H1 (cell line): ENCODE data around the gene IQGAP1. TPM values are rescaled to one million over a fixed set of nuclear protein-coding genes. Genes with fewer than 3 reads are reported as not detected.

Source experiments
- CTCF ChIA-PET: fragments of 300-600 bp; sonication (Branson Sonifier 250); formaldehyde crosslinking; loops from one replicate; lab custom pipeline; 2021; ENCODE audit not compliant: partially characterized antibody; lab: Charles Lee
- POLR2A ChIA-PET: fragments of 300-600 bp; sonication (Branson Sonifier 250); formaldehyde crosslinking; loops from one replicate; lab custom pipeline; 2021; ENCODE audit warnings: inconsistent platforms; ENCODE audit not compliant: partially characterized antibody; lab: Charles Lee
- DNase-seq, 2 experiments: peaks; one replicate each; pipeline versions ENCODE4 v3.0.0 to v3.0.0-alpha.2; 2010 to 2022; ENCODE audit warnings: low spot score in 2 of 2, low read depth in 1 of 2, mixed read lengths in 1 of 2
- FAIRE-seq: peaks from 2 replicates; lab custom pipeline; 2011; peaks lifted over from hg19 to GRCh38; lab: Jason Lieb, UNC
- H2AFZ ChIP-seq: 2 replicates; pipeline ENCODE4 v1.8.1; 2012; ENCODE audit warnings: low read length, inconsistent platforms
- H2AK5ac ChIP-seq: 2 replicates; pipeline ENCODE4 v1.6.1; 2013; ENCODE audit warnings: low read depth, low read length
- H2BK120ac ChIP-seq: replicated peaks from 2 replicates; pipeline ENCODE3; 2013; ENCODE audit warnings: low read depth, low read length, inconsistent platforms
- H2BK12ac ChIP-seq: 2 replicates; pipeline ENCODE4 v1.6.1; 2013; ENCODE audit warnings: low read depth, low read length
- H2BK15ac ChIP-seq: 2 replicates; pipeline ENCODE4 v1.6.1; 2013; ENCODE audit warnings: low read length
- H2BK20ac ChIP-seq: 2 replicates; pipeline ENCODE4 v1.6.1; 2013; ENCODE audit warnings: low read length
- H2BK5ac ChIP-seq: 2 replicates; pipeline ENCODE4 v1.6.1; 2013; ENCODE audit warnings: low read depth, low read length
- H3K14ac ChIP-seq: 2 replicates; pipeline ENCODE4 v1.6.1; 2013; ENCODE audit warnings: inconsistent platforms; ENCODE audit not compliant: insufficient read length
- H3K18ac ChIP-seq: 2 replicates; pipeline ENCODE4 v1.6.1; 2013; ENCODE audit warnings: low read length; ENCODE audit errors: extremely low read depth
- H3K23ac ChIP-seq: 2 replicates; pipeline ENCODE4 v1.6.1; 2013; ENCODE audit warnings: inconsistent platforms; ENCODE audit not compliant: insufficient read length
- H3K23me2 ChIP-seq: 2 replicates; pipeline ENCODE4 v1.6.1; 2013; ENCODE audit warnings: low read depth, low read length
- H3K27ac ChIP-seq: 2 replicates; pipeline ENCODE4 v1.6.1; 2011; ENCODE audit warnings: low read depth, low read length, inconsistent platforms
- H3K27me3 ChIP-seq, 4 experiments: replicated peaks in 1 of 4; 1 replicate in 1 of 4; 2 replicates in 3 of 4; pipeline versions ENCODE4 v1.6.1 to v1.8.1; 2011 to 2013; ENCODE audit warnings: low read length in 3 of 4, mild to moderate bottlenecking in 3 of 4, inconsistent platforms in 2 of 4, mixed read lengths in 2 of 4, moderate library complexity in 1 of 4; ENCODE audit not compliant: control insufficient read depth in 3 of 4, insufficient read depth in 3 of 4; ENCODE audit errors: extremely low read depth in 1 of 4
- H3K36me3 ChIP-seq, 4 experiments: 2 replicates each; pipeline versions ENCODE4 v1.6.1 to v1.8.1; 2011 to 2013; ENCODE audit warnings: mild to moderate bottlenecking in 4 of 4, low read length in 3 of 4, moderate library complexity in 2 of 4, control low read depth in 1 of 4, inconsistent platforms in 1 of 4; ENCODE audit not compliant: insufficient read depth in 4 of 4, control insufficient read depth in 2 of 4
- H3K4ac ChIP-seq: replicated peaks from 2 replicates; pipeline ENCODE3; 2013; ENCODE audit warnings: low read length, low read depth, mixed read lengths, inconsistent platforms; ENCODE audit not compliant: insufficient read length
- H3K4me1 ChIP-seq, 4 experiments: replicated peaks in 1 of 4; 1 replicate in 1 of 4; 2 replicates in 3 of 4; pipeline versions ENCODE4 v1.6.1 to v1.8.1; 2011 to 2013; ENCODE audit warnings: low read length in 3 of 4, inconsistent platforms in 2 of 4, mixed read lengths in 1 of 4; ENCODE audit not compliant: insufficient read depth in 4 of 4, control insufficient read depth in 3 of 4
- H3K4me2 ChIP-seq, 2 experiments: 2 replicates each; pipeline versions ENCODE4 v1.6.1 to v1.8.1; 2011 to 2013; ENCODE audit warnings: low read depth in 2 of 2, low read length in 2 of 2, control low read depth in 1 of 2, inconsistent platforms in 1 of 2, mild to moderate bottlenecking in 1 of 2; ENCODE audit not compliant: insufficient read depth in 1 of 2
- H3K4me3 ChIP-seq, 4 experiments: fragments of 200-600, 300-600 bp in 1 of 4; sonication (generic), shearing (Covaris generic), sonication (Bioruptor Twin) in 1 of 4; 2 replicates each; pipeline versions ENCODE4 v1.5.1 to v1.8.1; 2011 to 2016; ENCODE audit warnings: low read length in 4 of 4, low read depth in 3 of 4, control low read depth in 2 of 4, inconsistent platforms in 2 of 4, mild to moderate bottlenecking in 2 of 4, mixed read lengths in 1 of 4, moderate library complexity in 1 of 4; ENCODE audit not compliant: insufficient read depth in 2 of 4; ENCODE audit errors: extremely low read depth in 1 of 4
- H3K56ac ChIP-seq: replicated peaks from 2 replicates; pipeline ENCODE3; 2013; ENCODE audit warnings: low read depth, mild to moderate bottlenecking, mixed read lengths, low read length, inconsistent platforms; ENCODE audit not compliant: insufficient read length
- H3K79me1 ChIP-seq: 2 replicates; pipeline ENCODE4 v1.6.1; 2013; ENCODE audit warnings: low read depth, low read length, control low read depth
- H3K79me2 ChIP-seq, 2 experiments: 2 replicates each; pipeline versions ENCODE4 v1.6.1 to v1.8.1; 2012 to 2013; ENCODE audit warnings: low read length in 2 of 2, mild to moderate bottlenecking in 2 of 2, inconsistent platforms in 1 of 2; ENCODE audit not compliant: insufficient read depth in 2 of 2, control insufficient read depth in 1 of 2
- H3K9ac ChIP-seq, 4 experiments: replicated peaks in 1 of 4; 1 replicate in 1 of 4; 2 replicates in 3 of 4; pipeline versions ENCODE4 v1.6.1 to v1.8.1; 2011 to 2013; ENCODE audit warnings: low read depth in 3 of 4, low read length in 3 of 4, control low read depth in 2 of 4, mild to moderate bottlenecking in 2 of 4, moderate library complexity in 2 of 4, inconsistent platforms in 1 of 4; ENCODE audit errors: extremely low read depth in 1 of 4
- H3K9me3 ChIP-seq, 2 experiments: 2 replicates each; pipeline versions ENCODE4 v1.6.1 to v1.8.1; 2012 to 2013; ENCODE audit warnings: mild to moderate bottlenecking in 2 of 2, moderate library complexity in 2 of 2, control low read depth in 1 of 2, inconsistent platforms in 1 of 2, low read depth in 1 of 2, low read length in 1 of 2, mixed read lengths in 1 of 2; ENCODE audit not compliant: insufficient read depth in 2 of 2
- H4K20me1 ChIP-seq, 2 experiments: replicated peaks in 1 of 2; 2 replicates each; pipeline versions ENCODE3 to v1.8.1; 2011 to 2013; ENCODE audit warnings: inconsistent platforms in 2 of 2, low read length in 2 of 2, mild to moderate bottlenecking in 1 of 2; ENCODE audit not compliant: insufficient read depth in 2 of 2, control insufficient read depth in 1 of 2
- H4K5ac ChIP-seq: 2 replicates; pipeline ENCODE4 v1.6.1; 2013; ENCODE audit warnings: low read length, low read depth, mixed read lengths, inconsistent platforms; ENCODE audit not compliant: insufficient read length
- H4K8ac ChIP-seq: 2 replicates; pipeline ENCODE4 v1.8.0; 2013; ENCODE audit warnings: mild to moderate bottlenecking, moderate library complexity, low read length, inconsistent platforms; ENCODE audit not compliant: insufficient read depth; ENCODE audit errors: extremely low read depth
- H4K91ac ChIP-seq: replicated peaks from 2 replicates; pipeline ENCODE3; 2013; ENCODE audit warnings: low read length, mixed read lengths, inconsistent platforms; ENCODE audit not compliant: insufficient read length
- ASH2L ChIP-seq: fragments of 200-600, 300-600 bp; sonication (generic); IDR thresholded peaks from one replicate; pipeline ENCODE4 v1.7.1; 2017; ENCODE audit warnings: low read length
- BACH1 ChIP-seq: IDR thresholded peaks from 2 replicates; pipeline ENCODE4 v1.6.1; 2012; ENCODE audit warnings: low read length, improper control_type of control experiment
- CBX8 ChIP-seq: fragments of 300-800, 300-1000 bp; sonication (generic); IDR thresholded peaks from 2 replicates; pipeline ENCODE4 v1.7.1; 2016; ENCODE audit warnings: low read depth, low read length, borderline replicate concordance
- EGR1 ChIP-seq: IDR thresholded peaks from 2 replicates; pipeline ENCODE4 v1.6.1; 2011; ENCODE audit warnings: low read depth, low read length, borderline replicate concordance
- JUND ChIP-seq: IDR thresholded peaks from 2 replicates; pipeline ENCODE4 v1.6.1; 2011; ENCODE audit warnings: mild to moderate bottlenecking, improper control_type of control experiment, low read length
- KDM5A ChIP-seq: fragments of 200-600 bp; IDR thresholded peaks from 2 replicates; pipeline ENCODE4 v1.7.1; 2012; ENCODE audit warnings: mild to moderate bottlenecking, low read length, inconsistent platforms, mixed read lengths
- MAFK ChIP-seq: IDR thresholded peaks from 2 replicates; pipeline ENCODE4 v1.6.1; 2012; ENCODE audit warnings: low read depth, mild to moderate bottlenecking, improper control_type of control experiment, low read length
- POLR2A ChIP-seq, 2 experiments: IDR thresholded peaks; 1 replicate in 1 of 2; 2 replicates in 1 of 2; pipeline ENCODE4 v1.6.1; 2011; ENCODE audit warnings: low read depth in 2 of 2, low read length in 2 of 2, mild to moderate bottlenecking in 2 of 2; ENCODE audit errors: control extremely low read depth in 1 of 2
- RNF2 ChIP-seq: fragments of 200-900, 300-1000 bp; sonication (generic); IDR thresholded peaks from 2 replicates; pipeline ENCODE4 v1.7.1; 2016; ENCODE audit warnings: borderline replicate concordance, low read depth, mild to moderate bottlenecking, antibody characterized with exemption, low read length; ENCODE audit not compliant: poor library complexity, severe bottlenecking; ENCODE audit errors: missing control alignments
- SAP30 ChIP-seq: fragments of 300-600 bp; sonication (generic); IDR thresholded peaks from 2 replicates; pipeline ENCODE4 v1.7.1; 2012; ENCODE audit warnings: low read length, moderate library complexity, mild to moderate bottlenecking, inconsistent platforms; ENCODE audit not compliant: insufficient read depth, insufficient replicate concordance
- SIRT6 ChIP-seq: IDR thresholded peaks from one replicate; pipeline ENCODE4 v1.7.1; 2012; ENCODE audit warnings: low read length, inconsistent platforms
- SIX5 ChIP-seq: IDR thresholded peaks from 2 replicates; pipeline ENCODE4 v1.6.1; 2011; ENCODE audit warnings: mild to moderate bottlenecking, low read depth, low read length
- SP1 ChIP-seq: IDR thresholded peaks from 2 replicates; pipeline ENCODE4 v1.6.1; 2011; ENCODE audit warnings: low read depth, low read length
- SP2 ChIP-seq: IDR thresholded peaks from 2 replicates; pipeline ENCODE4 v1.6.1; 2012; ENCODE audit warnings: mild to moderate bottlenecking, low read length, inconsistent platforms
- SUZ12 ChIP-seq: fragments of 200-600 bp; sonication (generic); IDR thresholded peaks from 2 replicates; pipeline ENCODE4 v1.6.1; 2012; ENCODE audit warnings: mild to moderate bottlenecking, inconsistent platforms, low read length, moderate library complexity, mixed read lengths
- TAF1 ChIP-seq: IDR thresholded peaks from 2 replicates; pipeline ENCODE4 v1.6.1; 2011; ENCODE audit warnings: mild to moderate bottlenecking, low read depth, low read length
- WGBS, 2 experiments: shearing (Covaris generic) in 1 of 2; methylation state at CpG; one replicate each; pipeline versions ENCODE4 v1.1.6 to v1.1.7; 2013 to 2015; ENCODE audit warnings: low lambda C conversion rate in 2 of 2, mixed read lengths in 2 of 2, inconsistent platforms in 1 of 2, low coverage in 1 of 2, missing lambda C conversion rate in 1 of 2; ENCODE audit not compliant: insufficient replicate concordance in 2 of 2, insufficient coverage in 1 of 2, insufficient read length in 1 of 2; ENCODE audit errors: extremely low coverage in 1 of 2, missing lambda C conversion rate in 1 of 2; 5-methylcytosine and 5-hydroxymethylcytosine counted together
- polyA plus RNA-seq, 7 experiments: library from polyadenylated mRNA; depleted of rRNA in 3 of 7; stranded (reverse) in 5 of 7; unstranded in 2 of 7; fragments of >200 nt in 5 of 7; fragments of 200-250 nt in 2 of 7; gene quantifications; 1 replicate in 5 of 7; 2 replicates in 1 of 7; 4 replicates in 1 of 7; pipeline versions ENCODE4 v1.2.1 to v1.2.3, GENCODE V29; 2011 to 2013; ENCODE audit warnings: missing spikeins in 2 of 7, mixed read lengths in 2 of 7
- total RNA-seq: library from RNA; stranded (reverse); fragmentation: NEBNext Ultra II Directional; extraction: Animal tissue kit (Norgen Biotek cat#: 25700); gene quantifications from 2 replicates; pipeline ENCODE4 v1.2.1, GENCODE V29; 2021

IQGAP1 gene
- total and polyA plus RNA-seq, 2 of the 8 experiments (the other 6 are each of a cell fraction or from before 2014, with no cell fraction given): 56.0 to 138 TPM

GRCh38 chr15:90459368-90459767 lies 71.3 kb downstream of the IQGAP1 start:
- Histone ChIP-seq H3K18ac (no peak overlapping the region), H2AFZ (no peak overlapping the region), H3K79me1 (peaks cover 2% of the 10 kb centered on the region; the same call in 1 of the 2 replicates), H2AK5ac (no peak overlapping the region), H3K9ac (no peak overlapping the region), H4K8ac (no peak overlapping the region), H3K23me2 (no peaks in the 10 kb centered on the region), H3K4me2 (no peak overlapping the region), H3K79me2 (no peaks in the 10 kb centered on the region), H3K4me1 (peaks cover 0 to 3% (median 0%) of the 10 kb centered on the region in 4 experiments; a peak in 3 of 7 replicates), H4K20me1 (no peaks in the 10 kb centered on the region), H3K56ac (no peak overlapping the region), H4K91ac (no peak overlapping the region), H2BK20ac (no peak overlapping the region), H2BK120ac (no peak overlapping the region), H3K14ac (no peak overlapping the region), H3K27ac (no peak overlapping the region), H3K27me3 (no peaks in the 10 kb centered on the region), H3K4me3 (no peak overlapping the region), H3K23ac (no peak overlapping the region), H3K4ac (no peak overlapping the region), H2BK5ac (no peak overlapping the region), H3K9me3 (no peaks in the 10 kb centered on the region), H4K5ac (no peak overlapping the region), H3K36me3 (peaks cover 3 to 28% (median 15%) of the 10 kb centered on the region in 4 experiments; a peak in 7 of 8 replicates), H2BK15ac (no peak overlapping the region), H2BK12ac (no peak overlapping the region)
- 95% methylated on average over 4 of the region's 4 CpGs; no CpG with 5 or more reads in 1 of the 2 experiments for WGBS, 2 experiments
- POLR2A ChIA-PET: no interaction called here
- no peak for TF ChIP-seq RNF2
- no peak for TF ChIP-seq CBX8
- no peak for TF ChIP-seq SAP30
- no peak for TF ChIP-seq SIRT6
- TF ChIP-seq TAF1: no peak
- TF ChIP-seq BACH1: no peak
- TF ChIP-seq KDM5A: no peak
- TF ChIP-seq POLR2A (IDR thresholded peaks at IDR 0.05; ENCODE audit: control extremely low read depth in 1 of 2, low read depth in 2 of 2, low read length in 2 of 2): no peak
- no peak for TF ChIP-seq MAFK
- no peak for TF ChIP-seq SIX5
- TF ChIP-seq ASH2L: no peak
- TF ChIP-seq SP2: no peak
- no peak for TF ChIP-seq EGR1
- TF ChIP-seq SP1: no peak
- TF ChIP-seq JUND: no peak
- TF ChIP-seq SUZ12: no peak
- FAIRE-seq (no peak), DNase-seq (no peak)
- CTCF ChIA-PET: interaction anchor here (0.9 to 2.0 kb wide), 4 partner anchors 12 to 159 kb away, joined by 3 to 12 read pairs (median 6); no protein-coding TSS in a partner anchor
